WTC11 (cell line): ENCODE data around the gene UTP3. TPM values are rescaled to one million over a fixed set of nuclear protein-coding genes. Genes with fewer than 3 reads are reported as not detected.

Experiments
- total RNA-seq: library from RNA; stranded (reverse); gene quantifications from 3 replicates; pipeline ENCODE4 v1.2.3, GENCODE V29; 2021

The UTP3 gene
- total RNA-seq, 1 experiment from 2014 or later = 45.5 TPM

Other genes starting within 250 kb of the UTP3 start
- gene MUC7, start 216.3 kb upstream of the UTP3 start, total RNA-seq = not detected in 3 replicates
- gene AMTN, start 170.0 kb upstream of the UTP3 start, total RNA-seq = not detected in 3 replicates
- gene AMBN, start 96.3 kb upstream of the UTP3 start, total RNA-seq = not detected in 3 replicates
- not detected in 3 replicates for gene ENAM, start 59.8 kb upstream of the UTP3 start, total RNA-seq
- 0.32 to 0.71 TPM (median 0.68 TPM) in 3 replicates for gene JCHAIN, start 22.0 kb upstream of the UTP3 start, total RNA-seq
- 49.0 to 52.3 TPM (median 51.4 TPM) in 3 replicates for gene RUFY3, start 33.4 kb downstream of the UTP3 start, total RNA-seq
- gene GRSF1, start 151.4 kb downstream of the UTP3 start, total RNA-seq = 84.6 to 98.5 TPM (median 84.7 TPM) in 3 replicates
- 26.1 to 28.6 TPM (median 28.0 TPM) in 3 replicates for gene MOB1B, start 213.8 kb downstream of the UTP3 start, total RNA-seq